Loucy (cell line): ENCODE results near the gene PAK5.

Source experiments
- CTCF ChIP-seq: fragments of 200-600 bp; sonication (generic); conservative IDR thresholded peaks from 2 replicates; pipeline ENCODE4 v1.5.1; 2014; ENCODE audit warnings: mild to moderate bottlenecking, antibody characterized with exemption, low read length
- EZH2phosphoT487 ChIP-seq: fragments of 200-600 bp; IDR thresholded peaks from 2 replicates; pipeline ENCODE4 v1.6.1; 2018; ENCODE audit warnings: antibody characterized with exemption, mild to moderate bottlenecking, moderate library complexity, borderline replicate concordance

GRCh38 chr20:9741996-9742395, 96.9 kb downstream of the PAK5 start:
- TF ChIP-seq CTCF (no peak), EZH2phosphoT487 (no peak)
